HepG2 (cell line): Measurements from ENCODE around the gene ADI1. TPM values are rescaled to one million over a fixed set of nuclear protein-coding genes. Genes with fewer than 3 reads are reported as not detected.

ENCODE experiments used
- AGO1 ChIP-seq: fragments of 200-400 bp; formaldehyde crosslinking; IDR thresholded peaks from 2 replicates; pipeline ENCODE4 v1.6.1; 2017; ENCODE audit warnings: mild to moderate bottlenecking, low read depth, low read length, moderate library complexity; ENCODE audit not compliant: poor library complexity, severe bottlenecking
- FOSL2 ChIP-seq: sonication (generic); formaldehyde crosslinking; IDR thresholded peaks from 2 replicates; pipeline ENCODE4 v1.4.0; 2020; ENCODE audit warnings: missing genetic modification reagents
- GTF2F1 ChIP-seq: fragments of 150-350 bp; IDR thresholded peaks from 2 replicates; pipeline ENCODE4 v1.6.1; 2014; ENCODE audit warnings: low read length
- HDAC2 ChIP-seq: sonication (generic); formaldehyde crosslinking; IDR thresholded peaks from 2 replicates; pipeline ENCODE4 v1.4.0; 2020; ENCODE audit warnings: missing genetic modification reagents
- HNF1B ChIP-seq: sonication (generic); formaldehyde crosslinking; IDR thresholded peaks from 2 replicates; pipeline ENCODE4 v1.5.1; 2020; ENCODE audit warnings: mild to moderate bottlenecking, moderate library complexity, missing genetic modification reagents
- KDM3A ChIP-seq: IDR thresholded peaks from 2 replicates; pipeline ENCODE4 v1.6.1; 2018; ENCODE audit warnings: low read depth, missing compliant biosample characterization
- MTA1 ChIP-seq: sonication (generic); formaldehyde crosslinking; IDR thresholded peaks from 2 replicates; pipeline ENCODE4 v1.4.0; 2020; ENCODE audit warnings: missing genetic modification reagents, mild to moderate bottlenecking, borderline replicate concordance
- MYPOP ChIP-seq: sonication (generic); formaldehyde crosslinking; IDR thresholded peaks from 2 replicates; pipeline ENCODE4 v1.8.1; 2023; ENCODE audit warnings: mild to moderate bottlenecking, moderate library complexity, missing genetic modification reagents
- NR2F1 ChIP-seq, 2 experiments: fragments of 450-650 bp in 1 of 2; formaldehyde crosslinking in 1 of 2; IDR thresholded peaks; 2 replicates each; pipeline versions ENCODE4 v1.5.0 to v1.6.1; 2016 to 2020; ENCODE audit warnings: mild to moderate bottlenecking in 1 of 2, missing compliant biosample characterization in 1 of 2, missing genetic modification reagents in 1 of 2, moderate library complexity in 1 of 2
- TOE1 ChIP-seq: sonication (generic); formaldehyde crosslinking; IDR thresholded peaks from 2 replicates; pipeline ENCODE4 v1.4.0; 2020; ENCODE audit warnings: mild to moderate bottlenecking, missing genetic modification reagents
- ZNF225 ChIP-seq: sonication (generic); formaldehyde crosslinking; IDR thresholded peaks from 2 replicates; pipeline ENCODE4 v1.4.0; 2020; ENCODE audit warnings: mild to moderate bottlenecking, missing genetic modification reagents
- ZNF256 ChIP-seq: sonication (generic); formaldehyde crosslinking; conservative IDR thresholded peaks from 2 replicates; pipeline ENCODE4 v1.4.0; 2020; ENCODE audit warnings: missing genetic modification reagents
- ZNF333 ChIP-seq: sonication (generic); formaldehyde crosslinking; IDR thresholded peaks from 2 replicates; pipeline ENCODE4 v1.4.0; 2020; ENCODE audit warnings: mild to moderate bottlenecking, missing genetic modification reagents, borderline replicate concordance
- ZNF512 ChIP-seq: sonication (generic); formaldehyde crosslinking; IDR thresholded peaks from 2 replicates; pipeline ENCODE4 v1.4.0; 2020; ENCODE audit warnings: mild to moderate bottlenecking, missing genetic modification reagents
- ZNF562 ChIP-seq: sonication (generic); formaldehyde crosslinking; IDR thresholded peaks from 2 replicates; pipeline ENCODE4 v1.8.0; 2022; ENCODE audit warnings: missing genetic modification reagents, borderline replicate concordance
- ZNF567 ChIP-seq: sonication (generic); formaldehyde crosslinking; IDR thresholded peaks from 2 replicates; pipeline ENCODE4 v1.8.1; 2023; ENCODE audit warnings: mild to moderate bottlenecking, missing genetic modification reagents, borderline replicate concordance
- ZNF570 ChIP-seq: sonication (generic); formaldehyde crosslinking; IDR thresholded peaks from 2 replicates; pipeline ENCODE4 v1.4.0; 2020; ENCODE audit warnings: mild to moderate bottlenecking, missing genetic modification reagents, borderline replicate concordance
- ZNF577 ChIP-seq: sonication (generic); formaldehyde crosslinking; IDR thresholded peaks from 2 replicates; pipeline ENCODE4 v1.4.0; 2020; ENCODE audit warnings: mild to moderate bottlenecking, low read depth, missing genetic modification reagents, borderline replicate concordance
- ZNF607 ChIP-seq: sonication (generic); formaldehyde crosslinking; IDR thresholded peaks from 2 replicates; pipeline ENCODE4 v1.5.1; 2020; ENCODE audit warnings: missing genetic modification reagents, mild to moderate bottlenecking, borderline replicate concordance
- ZNF687 ChIP-seq: sonication (generic); formaldehyde crosslinking; IDR thresholded peaks from 2 replicates; pipeline ENCODE4 v1.5.1; 2020; ENCODE audit warnings: mild to moderate bottlenecking, missing genetic modification reagents, moderate library complexity
- ZNF891 ChIP-seq: sonication (generic); formaldehyde crosslinking; IDR thresholded peaks from 2 replicates; pipeline ENCODE4 v1.5.0; 2020; ENCODE audit warnings: mild to moderate bottlenecking, missing genetic modification reagents
- polyA plus RNA-seq, 8 experiments: library from polyadenylated mRNA; depleted of rRNA in 3 of 8; stranded (reverse) in 7 of 8; unstranded in 1 of 8; fragments of >200 nt; fragmentation: Illumina TruSeq in 4 of 8; extraction: Trizol in 4 of 8; gene quantifications; 2 replicates each; pipeline versions ENCODE4 v1.2.1 to v1.2.3, GENCODE V29; 2011 to 2016; ENCODE audit warnings: low read depth in 4 of 8, missing spikeins in 1 of 8, mixed read lengths in 1 of 8; ENCODE audit not compliant: insufficient read depth in 1 of 8
- total RNA-seq, 5 experiments: library from RNA; depleted of rRNA; stranded (reverse); fragments of >200 nt; fragmentation: Illumina TruSeq; extraction: Trizol; gene quantifications; 2 replicates each; pipeline ENCODE4 v1.2.3, GENCODE V29; 2016; ENCODE audit warnings: low read depth in 1 of 5

The ADI1 gene
- total and polyA plus RNA-seq, 2 of the 13 experiments (the other 11 are each of a cell fraction or from before 2014, with no cell fraction given) = 28.7 to 123 TPM

GRCh38 chr2:3488061-3488531 lies 31.2 kb downstream of the ADI1 start (continued):
- no peak for TF ChIP-seq ZNF512
- TF ChIP-seq MTA1 (CRISPR knock-in tag) = 0 out of 2 replicates have a peak, but pooled peaks have one; percentile 29
- no peak for TF ChIP-seq AGO1
- no peak for TF ChIP-seq TOE1
- peak; percentile 66 for TF ChIP-seq ZNF687
- TF ChIP-seq ZNF333 (CRISPR knock-in tag) = no peak
- no peak for TF ChIP-seq ZNF577 (CRISPR knock-in tag)
- TF ChIP-seq ZNF570 (CRISPR knock-in tag) = no peak
- no peak for TF ChIP-seq ZNF567
- TF ChIP-seq FOSL2 = no peak
- 0 out of 2 replicates have a peak, but pooled peaks have one; percentile 9 for TF ChIP-seq HNF1B (CRISPR knock-in tag)
- 0 out of 2 replicates have a peak, but pooled peaks have one; percentile 29 for TF ChIP-seq ZNF607 (CRISPR knock-in tag)
- TF ChIP-seq ZNF256 (CRISPR knock-in tag) = no peak
- no peak for TF ChIP-seq HDAC2 (CRISPR knock-in tag)
- no peak for TF ChIP-seq NR2F1 (CRISPR knock-in tag; IDR thresholded peaks at IDR 0.05)
- TF ChIP-seq GTF2F1 = no peak
- no peak for TF ChIP-seq MYPOP (CRISPR knock-in tag)
- 0 out of 2 replicates have a peak, but pooled peaks have one; percentile 58 for TF ChIP-seq ZNF891 (CRISPR knock-in tag)
- TF ChIP-seq KDM3A = no peak
- TF ChIP-seq ZNF562 (CRISPR knock-in tag) = no peak
- no peak for TF ChIP-seq ZNF225 (CRISPR knock-in tag)
